Mesenchymal stem cell (in vitro differentiated cells and primary cell): Measurements from ENCODE around the gene SLC27A2.

Experiments
- DNase-seq: peaks from one replicate; pipeline ENCODE4 v3.0.0-alpha.2; 2013
- H2AFZ ChIP-seq: one replicate; pipeline ENCODE4 v1.6.1; 2013; ENCODE audit warnings: low read depth, mild to moderate bottlenecking, control low read depth, inconsistent platforms, low read length, moderate library complexity
- H2AK5ac ChIP-seq: 2 replicates; pipeline ENCODE4 v1.6.1; 2013; ENCODE audit warnings: low read length, moderate library complexity, mild to moderate bottlenecking, inconsistent platforms; ENCODE audit not compliant: severe bottlenecking
- H2BK120ac ChIP-seq: one replicate; pipeline ENCODE4 v1.6.1; 2013; ENCODE audit warnings: low read depth, mild to moderate bottlenecking, inconsistent platforms, low read length, moderate library complexity
- H2BK12ac ChIP-seq, 2 experiments: one replicate each; pipeline ENCODE4 v1.6.1; 2013; ENCODE audit warnings: inconsistent platforms in 2 of 2, low read length in 2 of 2, mild to moderate bottlenecking in 2 of 2, moderate library complexity in 2 of 2, control low read depth in 1 of 2
- H2BK15ac ChIP-seq: one replicate; pipeline ENCODE4 v1.6.1; 2013; ENCODE audit warnings: mild to moderate bottlenecking, low read depth, inconsistent platforms; ENCODE audit not compliant: poor library complexity, severe bottlenecking
- H2BK5ac ChIP-seq: 2 replicates; pipeline ENCODE4 v1.6.1; 2013; ENCODE audit warnings: low read depth, mild to moderate bottlenecking, low read length, control low read depth, inconsistent platforms; ENCODE audit not compliant: poor library complexity, severe bottlenecking
- H3K14ac ChIP-seq, 2 experiments: one replicate each; pipeline ENCODE4 v1.6.1; 2013; ENCODE audit warnings: inconsistent platforms in 2 of 2, low read length in 2 of 2, control low read depth in 1 of 2, mild to moderate bottlenecking in 1 of 2, moderate library complexity in 1 of 2
- H3K18ac ChIP-seq, 2 experiments: one replicate each; pipeline ENCODE4 v1.6.1; 2013; ENCODE audit warnings: inconsistent platforms in 2 of 2, low read length in 2 of 2, control low read depth in 1 of 2, low read depth in 1 of 2, mild to moderate bottlenecking in 1 of 2
- H3K23ac ChIP-seq, 2 experiments: one replicate each; pipeline ENCODE4 v1.6.1; 2013; ENCODE audit warnings: inconsistent platforms in 2 of 2, low read length in 2 of 2, mild to moderate bottlenecking in 2 of 2, moderate library complexity in 2 of 2, control low read depth in 1 of 2
- H3K27ac ChIP-seq: 2 replicates; pipeline ENCODE4 v1.5.1; 2013; ENCODE audit warnings: mild to moderate bottlenecking, moderate library complexity, low read length, control low read depth, inconsistent platforms; ENCODE audit not compliant: poor library complexity, severe bottlenecking
- H3K27me3 ChIP-seq, 2 experiments: 2 replicates each; pipeline versions ENCODE4 v1.6.1 to v1.7.0; 2013; ENCODE audit warnings: low read length in 2 of 2, mild to moderate bottlenecking in 2 of 2, moderate library complexity in 2 of 2, control low read depth in 1 of 2, inconsistent platforms in 1 of 2; ENCODE audit not compliant: control insufficient read depth in 1 of 2, insufficient read depth in 1 of 2
- H3K36me3 ChIP-seq, 2 experiments: 2 replicates each; pipeline versions ENCODE4 v1.6.1 to v1.7.0; 2013; ENCODE audit warnings: low read length in 2 of 2, control low read depth in 1 of 2, inconsistent platforms in 1 of 2, low read depth in 1 of 2, mild to moderate bottlenecking in 1 of 2; ENCODE audit not compliant: insufficient read depth in 2 of 2, control insufficient read depth in 1 of 2
- H3K4ac ChIP-seq, 2 experiments: one replicate each; pipeline ENCODE4 v1.6.1; 2013; ENCODE audit warnings: inconsistent platforms in 2 of 2, low read length in 2 of 2, mild to moderate bottlenecking in 2 of 2, moderate library complexity in 2 of 2, control low read depth in 1 of 2, low read depth in 1 of 2
- H3K4me1 ChIP-seq: 2 replicates; pipeline ENCODE4 v1.6.1; 2013; ENCODE audit warnings: low read depth, low read length, control low read depth; ENCODE audit not compliant: control insufficient read depth, insufficient read depth
- H3K4me2 ChIP-seq: 2 replicates; pipeline ENCODE4 v1.6.1; 2013; ENCODE audit warnings: low read length, mild to moderate bottlenecking, inconsistent platforms; ENCODE audit not compliant: poor library complexity, severe bottlenecking
- H3K4me3 ChIP-seq, 2 experiments: 2 replicates each; pipeline versions ENCODE4 v1.5.1 to v1.7.0; 2013; ENCODE audit warnings: low read length in 2 of 2, mild to moderate bottlenecking in 2 of 2, control low read depth in 1 of 2, low read depth in 1 of 2; ENCODE audit not compliant: insufficient read depth in 1 of 2
- H3K79me1 ChIP-seq: replicated peaks from 2 replicates; pipeline ENCODE4 v1.6.1; 2013; ENCODE audit warnings: mild to moderate bottlenecking, control low read depth, low read length, inconsistent platforms; ENCODE audit not compliant: poor library complexity, severe bottlenecking
- H3K9ac ChIP-seq: 2 replicates; pipeline ENCODE4 v1.7.0; 2013; ENCODE audit warnings: mild to moderate bottlenecking, low read length, moderate library complexity
- H3K9me3 ChIP-seq: 2 replicates; pipeline ENCODE4 v1.7.0; 2013; ENCODE audit warnings: mild to moderate bottlenecking, low read length; ENCODE audit not compliant: control insufficient read depth
- H4K8ac ChIP-seq: one replicate; pipeline ENCODE4 v1.6.1; 2013; ENCODE audit warnings: inconsistent platforms, mild to moderate bottlenecking, low read length, moderate library complexity
- H4K91ac ChIP-seq: one replicate; pipeline ENCODE4 v1.6.1; 2013; ENCODE audit warnings: mild to moderate bottlenecking, low read length, inconsistent platforms
- WGBS: methylation state at CpG from one replicate; pipeline ENCODE4 v1.1.7; 2013; ENCODE audit warnings: mixed read lengths; 5-methylcytosine and 5-hydroxymethylcytosine counted together

SLC27A2 gene

GRCh38 chr15:50256188-50257041 is 74.4 kb downstream of the SLC27A2 start:
- WGBS, result 86% methylated on average over 3 of the region's 5 CpGs
- Histone ChIP-seq H3K27me3 (peaks cover 15 to 35% of the 10 kb centered on the region in 2 experiments), H3K9ac (no peak overlapping the region)

GRCh38 chr15:50257332-50257731 is 75.3 kb downstream of the SLC27A2 start:
- no peak for DNase-seq
- Histone ChIP-seq H4K8ac (no peak overlapping the region), H3K14ac (no peak overlapping the region), H3K27ac (no peak overlapping the region), H3K18ac (peak overlapping the region in 1 of 2 experiments; percentile 50), H3K4me1 (no peaks in the 10 kb centered on the region), H3K9ac (no peak overlapping the region), H3K27me3 (peaks cover 15 to 31% of the 10 kb centered on the region in 2 experiments), H3K4me2 (no peak overlapping the region), H4K91ac (no peak overlapping the region), H3K36me3 (no peaks in the 10 kb centered on the region), H3K23ac (no peak overlapping the region), H2AK5ac (no peak overlapping the region), H3K79me1 (no peaks in the 10 kb centered on the region), H3K4me3 (no peak overlapping the region), H2BK120ac (no peak overlapping the region), H2BK12ac (no peak overlapping the region), H2BK5ac (no peak overlapping the region), H3K4ac (peak overlapping the region in 1 of 2 experiments; percentile 21), H2BK15ac (no peak overlapping the region), H3K9me3 (no peaks in the 10 kb centered on the region), H2AFZ (no peak overlapping the region)
- 91% methylated on average over 7 of the region's 8 CpGs for WGBS

More at GRCh38 chr15:50256188-50257041, 74.4 kb downstream of the SLC27A2 start:
- no peak overlapping the region for H3K23ac ChIP-seq
- H3K18ac ChIP-seq, result no peak overlapping the region
- no peak overlapping the region for H4K8ac ChIP-seq
- no peak overlapping the region for H3K4me3 ChIP-seq
- no peak overlapping the region for H2BK15ac ChIP-seq
- no peak overlapping the region for H2AFZ ChIP-seq
- H4K91ac ChIP-seq, result no peak overlapping the region
- no peak overlapping the region for H2BK5ac ChIP-seq
- peak; percentile 65 for DNase-seq
- H3K4me2 ChIP-seq, result no peak overlapping the region
- no peak overlapping the region for H2BK12ac ChIP-seq
- H2BK120ac ChIP-seq, result no peak overlapping the region
- H3K4ac ChIP-seq, result no peak overlapping the region
- H3K14ac ChIP-seq, result no peak overlapping the region
- H3K27ac ChIP-seq, result no peak overlapping the region
- H3K36me3 ChIP-seq, result no peaks in the 10 kb centered on the region
- H3K79me1 ChIP-seq, result no peaks in the 10 kb centered on the region
- H3K9me3 ChIP-seq, result no peaks in the 10 kb centered on the region
- H3K4me1 ChIP-seq, result no peaks in the 10 kb centered on the region
- no peak overlapping the region for H2AK5ac ChIP-seq

- H2BK120ac ChIP-seq, result no peak overlapping the region
- no peak overlapping the region for H2BK5ac ChIP-seq
- 100% methylated on average over 1 of the region's 3 CpGs for WGBS
- H2BK15ac ChIP-seq, result no peak overlapping the region
- H2AK5ac ChIP-seq, result no peak overlapping the region
- peaks cover 15 to 32% of the 10 kb centered on the region in 2 experiments for H3K27me3 ChIP-seq
- no peak overlapping the region for H3K18ac ChIP-seq
- no peaks in the 10 kb centered on the region for H3K79me1 ChIP-seq
- H3K14ac ChIP-seq, result no peak overlapping the region
- no peak overlapping the region for H3K9ac ChIP-seq
- no peak overlapping the region for H2AFZ ChIP-seq
- H2BK12ac ChIP-seq, result no peak overlapping the region
- H3K4me1 ChIP-seq, result no peaks in the 10 kb centered on the region
- H3K23ac ChIP-seq, result no peak overlapping the region
- H3K4me3 ChIP-seq, result no peak overlapping the region
- H3K9me3 ChIP-seq, result no peaks in the 10 kb centered on the region
- no peak overlapping the region for H3K27ac ChIP-seq
- H3K36me3 ChIP-seq, result no peaks in the 10 kb centered on the region
- DNase-seq, result peak; percentile 38
- H4K8ac ChIP-seq, result no peak overlapping the region
- H4K91ac ChIP-seq, result no peak overlapping the region
- H3K4me2 ChIP-seq, result no peak overlapping the region
- no peak overlapping the region for H3K4ac ChIP-seq
These were observed 75.9 kb downstream of the SLC27A2 start for GRCh38 chr15:50257924-50258323.

GRCh38 chr15:50259276-50259675 is 77.3 kb downstream of the SLC27A2 start:
- no peaks in the 10 kb centered on the region for H3K4me1 ChIP-seq
- no peak overlapping the region for H3K4ac ChIP-seq
- H3K36me3 ChIP-seq, result no peaks in the 10 kb centered on the region
- 96% methylated on average over 5 of the region's 5 CpGs for WGBS
- no peak overlapping the region for H2BK5ac ChIP-seq
- H4K8ac ChIP-seq, result no peak overlapping the region
- no peak overlapping the region for H2AFZ ChIP-seq
- H3K9me3 ChIP-seq, result no peaks in the 10 kb centered on the region
- H2BK12ac ChIP-seq, result no peak overlapping the region
- H3K18ac ChIP-seq, result no peak overlapping the region
- H3K4me2 ChIP-seq, result no peak overlapping the region
- H4K91ac ChIP-seq, result no peak overlapping the region
- H3K9ac ChIP-seq, result no peak overlapping the region
- H2AK5ac ChIP-seq, result no peak overlapping the region
- no peak overlapping the region for H2BK120ac ChIP-seq
- H2BK15ac ChIP-seq, result no peak overlapping the region
- no peak overlapping the region for H3K14ac ChIP-seq
- no peak for DNase-seq
- H3K27me3 ChIP-seq, result peaks cover 6 to 33% of the 10 kb centered on the region in 2 experiments
- H3K4me3 ChIP-seq, result no peak overlapping the region
- H3K23ac ChIP-seq, result no peak overlapping the region
- H3K27ac ChIP-seq, result no peak overlapping the region
- H3K79me1 ChIP-seq, result no peaks in the 10 kb centered on the region
